DND-41 (cell line): ENCODE results near the gene ZBTB32.

Experiments
- ATAC-seq: fragments of 200-7000 bp; cut with Tn5 transposase; 3 replicates; pipeline ENCODE4 v1.9.1; 2021; ENCODE audit warnings: low read depth; ENCODE audit not compliant: insufficient read depth
- DNase-seq: peaks from one replicate; pipeline ENCODE4 v3.0.0-alpha.2; 2020
- H2AFZ ChIP-seq: 2 replicates; pipeline ENCODE4 v1.6.0; 2012; ENCODE audit warnings: low read depth, low read length
- H3K27ac ChIP-seq: 2 replicates; pipeline ENCODE4 v1.5.1; 2012; ENCODE audit warnings: low read length, inconsistent platforms
- H3K27me3 ChIP-seq: fragments of 200-600 bp; sonication (generic); 2 replicates; pipeline ENCODE4 v1.6.0; 2012; ENCODE audit warnings: low read length, mild to moderate bottlenecking, inconsistent platforms; ENCODE audit not compliant: insufficient read depth, poor library complexity
- H3K36me3 ChIP-seq: 2 replicates; pipeline ENCODE4 v1.5.1; 2012; ENCODE audit warnings: low read length, inconsistent platforms; ENCODE audit not compliant: insufficient read depth
- H3K4me1 ChIP-seq: 2 replicates; pipeline ENCODE4 v1.5.1; 2012; ENCODE audit warnings: mild to moderate bottlenecking, low read length; ENCODE audit not compliant: insufficient read depth
- H3K4me2 ChIP-seq: 2 replicates; pipeline ENCODE4 v1.6.0; 2012; ENCODE audit warnings: mild to moderate bottlenecking, moderate library complexity, low read length, inconsistent platforms; ENCODE audit not compliant: insufficient read depth
- H3K4me3 ChIP-seq, 2 experiments: fragments of 200-600 bp in 1 of 2; shearing (Covaris generic) in 1 of 2; 2 replicates each; pipeline ENCODE4 v1.5.1; 2012 to 2016; ENCODE audit warnings: inconsistent platforms in 2 of 2, low read length in 2 of 2, mild to moderate bottlenecking in 2 of 2, low read depth in 1 of 2, moderate library complexity in 1 of 2
- H3K79me2 ChIP-seq: 2 replicates; pipeline ENCODE4 v1.6.0; 2012; ENCODE audit warnings: low read length, inconsistent platforms; ENCODE audit not compliant: insufficient read depth
- H3K9ac ChIP-seq: 2 replicates; pipeline ENCODE4 v1.6.0; 2012; ENCODE audit warnings: low read depth, mild to moderate bottlenecking, inconsistent platforms, low read length, moderate library complexity
- H3K9me3 ChIP-seq: 2 replicates; pipeline ENCODE4 v1.5.1; 2012; ENCODE audit warnings: low read length, moderate library complexity, mild to moderate bottlenecking, inconsistent platforms; ENCODE audit not compliant: insufficient read depth, severe bottlenecking
- H4K20me1 ChIP-seq: 2 replicates; pipeline ENCODE4 v1.6.0; 2012; ENCODE audit warnings: low read length; ENCODE audit not compliant: insufficient read depth
- EZH2 ChIP-seq: IDR thresholded peaks from 3 replicates; pipeline ENCODE4 v1.6.1; 2012; ENCODE audit warnings: borderline replicate concordance, low read depth, mild to moderate bottlenecking, moderate library complexity, low read length, inconsistent platforms; ENCODE audit not compliant: severe bottlenecking
- TF ChIP-seq, protein P1 (sequence below): IDR thresholded peaks from 2 replicates; pipeline ENCODE4 v1.5.1; 2012; ENCODE audit warnings: borderline replicate concordance, low read length, moderate library complexity, mild to moderate bottlenecking; ENCODE audit not compliant: poor library complexity, severe bottlenecking; ENCODE audit errors: extremely low read depth

ZBTB32 gene

DNA sequence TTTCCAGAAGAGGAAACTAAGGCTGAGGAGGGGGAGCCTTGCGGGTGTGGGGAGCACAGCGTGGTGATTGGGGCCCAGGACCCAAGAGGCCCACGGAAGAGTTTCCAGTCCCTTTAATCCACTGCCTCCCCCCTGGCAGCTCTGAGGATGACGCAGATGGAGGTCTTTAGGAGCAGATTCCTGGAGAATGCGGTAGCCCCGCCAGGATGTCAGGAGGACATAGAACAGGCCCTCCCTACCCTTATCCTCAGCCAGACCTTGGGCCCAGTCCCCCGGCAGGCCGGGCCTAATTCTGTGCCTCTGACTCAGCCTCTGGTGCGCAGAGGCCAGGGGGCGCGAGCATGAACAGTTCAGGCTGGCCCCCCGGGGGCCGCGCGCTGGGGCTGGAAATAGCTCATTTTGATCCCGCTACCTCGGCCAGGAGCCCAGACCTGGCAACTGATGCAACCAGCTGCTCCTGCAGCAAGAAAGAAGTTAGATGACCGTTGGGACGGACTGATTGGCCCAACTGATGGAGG, 52.9 kb downstream of the ZBTB32 start:
- peaks cover 53% of the 10 kb centered on the region for H3K36me3 ChIP-seq
- TF ChIP-seq, protein P1, sequence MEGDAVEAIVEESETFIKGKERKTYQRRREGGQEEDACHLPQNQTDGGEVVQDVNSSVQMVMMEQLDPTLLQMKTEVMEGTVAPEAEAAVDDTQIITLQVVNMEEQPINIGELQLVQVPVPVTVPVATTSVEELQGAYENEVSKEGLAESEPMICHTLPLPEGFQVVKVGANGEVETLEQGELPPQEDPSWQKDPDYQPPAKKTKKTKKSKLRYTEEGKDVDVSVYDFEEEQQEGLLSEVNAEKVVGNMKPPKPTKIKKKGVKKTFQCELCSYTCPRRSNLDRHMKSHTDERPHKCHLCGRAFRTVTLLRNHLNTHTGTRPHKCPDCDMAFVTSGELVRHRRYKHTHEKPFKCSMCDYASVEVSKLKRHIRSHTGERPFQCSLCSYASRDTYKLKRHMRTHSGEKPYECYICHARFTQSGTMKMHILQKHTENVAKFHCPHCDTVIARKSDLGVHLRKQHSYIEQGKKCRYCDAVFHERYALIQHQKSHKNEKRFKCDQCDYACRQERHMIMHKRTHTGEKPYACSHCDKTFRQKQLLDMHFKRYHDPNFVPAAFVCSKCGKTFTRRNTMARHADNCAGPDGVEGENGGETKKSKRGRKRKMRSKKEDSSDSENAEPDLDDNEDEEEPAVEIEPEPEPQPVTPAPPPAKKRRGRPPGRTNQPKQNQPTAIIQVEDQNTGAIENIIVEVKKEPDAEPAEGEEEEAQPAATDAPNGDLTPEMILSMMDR = no peak
- TF ChIP-seq EZH2 = no peak
- peak overlapping the region; percentile 62 for H2AFZ ChIP-seq
- peaks cover 30% of the 10 kb centered on the region for H3K79me2 ChIP-seq
- H3K4me3 ChIP-seq = peak overlapping the region; percentile 30 to 61
- no peaks in the 10 kb centered on the region for H3K27me3 ChIP-seq
- peaks cover 26% of the 10 kb centered on the region for H3K4me1 ChIP-seq
- H3K9ac ChIP-seq = peak overlapping the region; percentile 72
- peak; percentile 3; the same call in 2 of the 3 replicates for ATAC-seq
- peak overlapping the region; percentile 70 for H3K4me2 ChIP-seq
- peak overlapping the region; percentile 88 for H3K27ac ChIP-seq
- DNase-seq = no peak
- H4K20me1 ChIP-seq = peaks cover 22% of the 10 kb centered on the region
- no peaks in the 10 kb centered on the region for H3K9me3 ChIP-seq

DNA sequence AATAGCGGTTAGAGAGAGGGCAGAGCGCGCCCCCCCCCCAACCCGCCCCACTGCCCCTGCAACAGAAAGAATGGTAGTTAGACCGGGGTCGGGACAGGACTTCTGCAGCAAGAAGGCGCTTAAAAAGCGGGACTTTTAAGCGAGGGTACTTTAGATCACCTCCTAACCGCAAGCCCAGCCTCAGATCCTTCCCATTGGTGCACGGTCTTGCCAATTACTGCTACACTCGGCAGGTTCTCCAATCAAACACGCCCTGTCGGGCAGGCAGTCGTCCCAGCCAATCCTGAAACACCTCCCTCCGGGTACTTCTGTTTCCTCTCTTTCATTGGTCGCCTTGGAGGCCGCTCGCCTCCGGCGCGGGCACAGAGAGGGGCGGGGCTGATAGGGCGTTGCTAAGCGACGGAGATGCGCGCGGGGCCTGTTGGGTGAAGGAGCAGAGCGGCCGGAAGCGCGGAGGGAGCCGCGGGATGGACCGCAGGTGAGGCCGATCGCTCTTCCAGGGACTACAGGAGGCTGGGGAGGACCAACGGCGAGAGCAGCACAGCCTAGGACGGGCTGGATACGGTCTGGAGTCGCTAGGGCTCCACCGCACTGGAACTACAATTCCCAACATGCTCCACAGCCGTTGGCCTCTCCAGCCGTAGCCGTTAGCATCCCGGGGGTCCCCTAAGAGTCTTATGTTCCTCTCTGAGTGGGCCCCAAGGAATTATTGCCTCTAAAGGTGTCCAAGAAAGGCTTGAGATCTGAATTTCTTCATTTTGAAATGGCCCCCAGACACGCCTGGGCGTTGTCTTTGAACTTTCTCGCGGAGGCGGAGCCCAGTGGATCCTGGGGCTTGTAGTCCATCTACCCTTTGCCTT, 53.6 kb downstream of the ZBTB32 start, which contains the start of gene PROSER3:
PROSER3 (plus strand) TSS at position 428 of the 860 bp plus-strand sequence; CDS start at position 468, 40 bp downstream.
- Histone ChIP-seq H3K4me1 (peaks cover 26% of the 10 kb centered on the region), H3K4me2 (peak within 1 kb of the TSS; percentile 78), H3K4me3 (peak within 1 kb of the TSS; percentile 91 to 95), H3K9ac (peak within 1 kb of the TSS; percentile 97), H3K27ac (peak within 1 kb of the TSS; percentile 99), H3K36me3 (peaks cover 47% of the 10 kb centered on the region), H3K9me3 (no peaks in the 10 kb centered on the region), H3K27me3 (no peaks in the 10 kb centered on the region), H3K79me2 (peaks cover 30% of the 10 kb centered on the region), H4K20me1 (peaks cover 22% of the 10 kb centered on the region), H2AFZ (peak within 1 kb of the TSS; percentile 98)
- TF ChIP-seq EZH2 = no peak
- TF ChIP-seq, protein P1 = peak; percentile 3
- ATAC-seq = peak; percentile 97
- DNase-seq = peak; percentile 100

DNA sequence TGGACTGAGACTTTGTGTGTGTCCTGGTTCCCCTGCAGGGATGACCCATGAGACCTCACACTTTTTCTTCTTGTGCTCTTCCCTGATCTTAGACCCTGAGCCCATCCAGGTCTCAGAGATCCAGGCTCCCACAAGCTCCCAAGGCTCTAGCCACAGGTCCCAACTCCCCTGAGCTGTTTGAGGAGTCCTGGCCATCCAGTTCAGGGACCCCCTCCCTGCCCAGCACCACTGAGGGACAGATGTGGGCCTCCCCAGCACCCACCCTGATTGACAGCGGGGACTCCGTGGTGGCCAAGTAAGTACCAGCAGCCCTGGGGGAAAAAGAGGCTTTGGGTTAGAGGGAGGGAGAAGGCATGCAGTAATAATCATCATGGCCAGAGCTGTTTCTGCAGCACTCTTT, 55.3 kb downstream of the ZBTB32 start:
- 0 out of 2 replicates have a peak overlapping the region, but pooled peaks have one; percentile 2 for H3K27ac ChIP-seq
- peak overlapping the region; percentile 97; the same call in 1 of the 2 replicates for H3K9ac ChIP-seq
- H3K4me1 ChIP-seq = peaks cover 26% of the 10 kb centered on the region
- no peaks in the 10 kb centered on the region for H3K27me3 ChIP-seq
- H3K9me3 ChIP-seq = no peaks in the 10 kb centered on the region
- peaks cover 24% of the 10 kb centered on the region for H4K20me1 ChIP-seq
- H2AFZ ChIP-seq = no peak overlapping the region
- peak overlapping the region in 1 of 2 experiments; percentile 91; a peak in 1 of 4 replicates for H3K4me3 ChIP-seq
- peaks cover 41% of the 10 kb centered on the region for H3K36me3 ChIP-seq
- peak overlapping the region; percentile 78 for H3K4me2 ChIP-seq
- no peak for ATAC-seq
- TF ChIP-seq, protein P1 = no peak
- TF ChIP-seq EZH2 = no peak
- H3K79me2 ChIP-seq = peaks cover 30% of the 10 kb centered on the region
- DNase-seq = no peak
